Endothelial cell of umbilical vein (primary cell): ENCODE measurements around the gene TMEM11. TPM values are rescaled to one million over a fixed set of nuclear protein-coding genes. Genes with fewer than 3 reads are reported as not detected.

Experiments
- BruUV-seq: library from RNA; stranded (reverse); fragments of 400-500 nt; replicated peaks from 2 replicates; lab custom pipeline; 2021; lab: Mats Ljungman, UMichigan
- CTCF ChIA-PET: fragments of 300-600, 350-600 bp; sonication (Branson Sonifier 250); formaldehyde crosslinking; loops from one replicate; lab custom pipeline; 2021; ENCODE audit warnings: antibody characterized with exemption, inconsistent platforms; lab: Charles Lee
- POLR2A ChIA-PET: fragments of 300-600, 350-600 bp; sonication (Branson Sonifier 250); formaldehyde crosslinking; loops from one replicate; lab custom pipeline; 2021; ENCODE audit warnings: antibody characterized with exemption, inconsistent platforms; lab: Charles Lee
- DNase-seq: peaks from one replicate; pipeline ENCODE4 v3.0.0-alpha.2; 2011; ENCODE audit warnings: low read depth, low spot score
- FAIRE-seq: peaks from 2 replicates; lab custom pipeline; 2011; peaks lifted over from hg19 to GRCh38; lab: Jason Lieb, UNC
- H2AFZ ChIP-seq: 2 replicates; pipeline ENCODE4 v1.6.0; 2012; ENCODE audit warnings: low read depth, low read length, control low read depth, inconsistent platforms
- H3K27ac ChIP-seq: 2 replicates; pipeline ENCODE4 v1.5.1; 2011; ENCODE audit warnings: low read depth, mild to moderate bottlenecking, control low read depth, low read length, moderate library complexity; ENCODE audit not compliant: insufficient read depth
- H3K27me3 ChIP-seq, 2 experiments: 2 replicates each; pipeline versions ENCODE4 v1.6.0 to v1.6.1; 2011; ENCODE audit warnings: low read length in 2 of 2, mixed read lengths in 1 of 2; ENCODE audit not compliant: control insufficient read depth in 2 of 2, insufficient read depth in 2 of 2
- H3K36me3 ChIP-seq, 2 experiments: 2 replicates in 1 of 2; 3 replicates in 1 of 2; pipeline ENCODE4 v1.5.1; 2011; ENCODE audit warnings: low read length in 2 of 2, mild to moderate bottlenecking in 1 of 2, moderate library complexity in 1 of 2; ENCODE audit not compliant: control insufficient read depth in 2 of 2, insufficient read depth in 2 of 2; ENCODE audit errors: extremely low read depth in 1 of 2
- H3K4me1 ChIP-seq: 3 replicates; pipeline ENCODE4 v1.5.1; 2011; ENCODE audit warnings: mild to moderate bottlenecking, low read length; ENCODE audit not compliant: control insufficient read depth, insufficient read depth; ENCODE audit errors: extremely low read depth
- H3K4me2 ChIP-seq: 2 replicates; pipeline ENCODE4 v1.6.1; 2011; ENCODE audit warnings: low read length, control low read depth, mixed read lengths; ENCODE audit not compliant: insufficient read depth
- H3K4me3 ChIP-seq, 3 experiments: fragments of 200-600 bp in 1 of 3; sonication (generic), shearing (Covaris generic) in 1 of 3; replicated peaks in 1 of 3; 2 replicates each; pipeline ENCODE4 v1.5.1; 2011 to 2016; ENCODE audit warnings: control low read depth in 3 of 3, low read length in 3 of 3, mild to moderate bottlenecking in 2 of 3, inconsistent platforms in 1 of 3, low read depth in 1 of 3, moderate library complexity in 1 of 3; ENCODE audit not compliant: insufficient read depth in 1 of 3
- H3K79me2 ChIP-seq: 2 replicates; pipeline ENCODE4 v1.6.0; 2012; ENCODE audit warnings: low read length, inconsistent platforms; ENCODE audit not compliant: control insufficient read depth, insufficient read depth
- H3K9ac ChIP-seq: replicated peaks from 2 replicates; pipeline ENCODE3; 2011; ENCODE audit warnings: low read length, control low read depth; ENCODE audit not compliant: insufficient read depth; ENCODE audit errors: extremely low read depth
- H3K9me1 ChIP-seq: replicated peaks from 3 replicates; pipeline ENCODE4 v1.6.0; 2011; ENCODE audit warnings: mild to moderate bottlenecking, low read length; ENCODE audit not compliant: control insufficient read depth, insufficient read depth; ENCODE audit errors: extremely low read depth
- H3K9me3 ChIP-seq: replicated peaks from 2 replicates; pipeline ENCODE4 v1.5.1; 2012; ENCODE audit warnings: low read length, inconsistent platforms; ENCODE audit not compliant: control insufficient read depth, insufficient read depth
- H4K20me1 ChIP-seq: replicated peaks from 2 replicates; pipeline ENCODE3; 2011; ENCODE audit warnings: mild to moderate bottlenecking, low read length; ENCODE audit not compliant: control insufficient read depth, insufficient read depth; ENCODE audit errors: extremely low read depth
- CTCF ChIP-seq, 2 donors: IDR thresholded peaks; 1 replicate in 1 of 2; 2 replicates in 1 of 2; pipeline ENCODE4 v1.5.1; 2011; ENCODE audit warnings: low read length in 2 of 2, mild to moderate bottlenecking in 2 of 2, moderate library complexity in 2 of 2, control low read depth in 1 of 2, inconsistent platforms in 1 of 2, low read depth in 1 of 2; ENCODE audit not compliant: insufficient read depth in 1 of 2; ENCODE audit errors: extremely low read depth in 1 of 2
- EZH2 ChIP-seq: IDR thresholded peaks from 2 replicates; pipeline ENCODE4 v1.6.1; 2012; ENCODE audit warnings: borderline replicate concordance, low read depth, mild to moderate bottlenecking, moderate library complexity, low read length, inconsistent platforms; ENCODE audit not compliant: severe bottlenecking
- FOS ChIP-seq: IDR thresholded peaks from 2 replicates; pipeline ENCODE4 v1.6.1; 2011; ENCODE audit warnings: mild to moderate bottlenecking, low read length, moderate library complexity, borderline replicate concordance; ENCODE audit not compliant: insufficient read depth
- GATA2 ChIP-seq: IDR thresholded peaks from 2 replicates; pipeline ENCODE4 v1.7.0; 2011; ENCODE audit warnings: low read depth, mild to moderate bottlenecking, moderate library complexity, mixed read lengths, low read length; ENCODE audit not compliant: insufficient read length, insufficient read depth
- JUN ChIP-seq: IDR thresholded peaks from 2 replicates; pipeline ENCODE4 v1.6.1; 2011; ENCODE audit warnings: borderline replicate concordance, low read depth; ENCODE audit not compliant: insufficient read length, insufficient read depth
- MAX ChIP-seq: IDR thresholded peaks from 2 replicates; pipeline ENCODE4 v1.6.1; 2011; ENCODE audit not compliant: insufficient read depth, insufficient read length
- MYC ChIP-seq: IDR thresholded peaks from one replicate; pipeline ENCODE4 v1.6.1; 2011; ENCODE audit warnings: mild to moderate bottlenecking, low read depth, low read length
- POLR2A ChIP-seq: IDR thresholded peaks from 2 replicates; pipeline ENCODE4 v1.6.1; 2012; ENCODE audit warnings: low read depth, mild to moderate bottlenecking, control low read depth, low read length
- POLR2AphosphoS5 ChIP-seq: IDR thresholded peaks from 2 replicates; pipeline ENCODE4 v1.6.1; 2012; ENCODE audit warnings: low read depth, mild to moderate bottlenecking, control low read depth, low read length, moderate library complexity; ENCODE audit not compliant: insufficient read depth
- dilution Hi-C: fragments of 300-500 bp; cut with MboI; formaldehyde crosslinking; loops from one replicate; pipeline ENCODE4 v1.15.0; 2019; ENCODE audit warnings: low sequenced_read_pairs; ENCODE audit not compliant: extremely low pct_ligation_motif_present
- intact Hi-C: fragments of 100-400 bp; cut with micrococcal nuclease; formaldehyde crosslinking; loops from one replicate; pipeline ENCODE4 v1.10.0; 2022
- polyA plus RNA-seq, 4 experiments: library from polyadenylated mRNA; depleted of rRNA in 3 of 4; stranded (reverse) in 3 of 4; unstranded in 1 of 4; fragments of >200 nt; gene quantifications; 2 replicates each; pipeline versions ENCODE4 v1.2.1 to v1.2.3, GENCODE V29; 2011 to 2012; ENCODE audit warnings: missing spikeins in 1 of 4
- total RNA-seq: library from RNA; stranded (reverse); gene quantifications from 2 replicates; pipeline ENCODE4 v1.2.3, GENCODE V29; 2021

Gene TMEM11
- total and polyA plus RNA-seq, 2 donors (not counting 3 experiments of a cell fraction or from before 2014, with no cell fraction given): 27.4 to 79.9 TPM

- Histone ChIP-seq H3K9ac (no peak overlapping the region), H3K27ac (no peak overlapping the region), H3K9me3 (no peaks in the 10 kb centered on the region), H3K36me3 (peaks cover 0 to 3% of the 10 kb centered on the region in 2 experiments), H3K4me2 (no peak overlapping the region), H3K79me2 (no peaks in the 10 kb centered on the region), H3K27me3 (no peaks in the 10 kb centered on the region), H3K9me1 (no peaks in the 10 kb centered on the region), H2AFZ (no peak overlapping the region), H4K20me1 (no peaks in the 10 kb centered on the region), H3K4me1 (peaks cover 16% of the 10 kb centered on the region), H3K4me3 (no peak overlapping the region)
- POLR2A ChIA-PET: no interaction called here
- no peak for FAIRE-seq
- dilution Hi-C loops (no loop called here), intact Hi-C loops (no loop called here)
- CTCF ChIA-PET: interaction anchor here (1.0 kb wide), 1 partner anchor 56 kb away, joined by 3 read pairs; no protein-coding TSS in a partner anchor
- TF ChIP-seq MAX (no peak), GATA2 (no peak), MYC (no peak), POLR2AphosphoS5 (no peak), FOS (no peak)
- no TSS peak for BruUV-seq
- DNase-seq: no peak
These were observed 29.4 kb downstream of the TMEM11 start for GRCh38 chr17:21184570-21184969.

GRCh38 chr17:21183468-21183867 is 30.5 kb downstream of the TMEM11 start:
- no peak overlapping the region for H3K4me3 ChIP-seq
- H3K27me3 ChIP-seq: no peaks in the 10 kb centered on the region
- intact Hi-C loops: no loop called here
- H3K27ac ChIP-seq: no peak overlapping the region
- FAIRE-seq: no peak
- H4K20me1 ChIP-seq: no peaks in the 10 kb centered on the region
- H3K9ac ChIP-seq: no peak overlapping the region
- no peaks in the 10 kb centered on the region for H3K36me3 ChIP-seq
- dilution Hi-C loops: no loop called here
- H3K79me2 ChIP-seq: no peaks in the 10 kb centered on the region
- ChIA-PET CTCF (interaction anchor here (0.9 to 1.0 kb wide), 2 partner anchors 9 to 54 kb away, joined by 3 read pairs; no protein-coding TSS in a partner anchor), POLR2A (no interaction called here)
- TF ChIP-seq POLR2AphosphoS5 (no peak), POLR2A (no peak), CTCF (IDR thresholded peaks at IDR 0.05; ENCODE audit: extremely low read depth in 1 of 2, insufficient read depth in 1 of 2, low read depth in 1 of 2, low read length in 2 of 2) (no peak), EZH2 (no peak), GATA2 (no peak), MAX (no peak), FOS (no peak), MYC (no peak), JUN (no peak)
- no peaks in the 10 kb centered on the region for H3K9me1 ChIP-seq
- H3K4me1 ChIP-seq: peaks cover 16% of the 10 kb centered on the region
- no peak overlapping the region for H2AFZ ChIP-seq
- no peak overlapping the region for H3K4me2 ChIP-seq
- peak; percentile 36 for DNase-seq
- BruUV-seq: no TSS peak
- no peaks in the 10 kb centered on the region for H3K9me3 ChIP-seq
